GM19025 (cell line): ENCODE results near the gene ACTL8.

ENCODE experiments used
- ATAC-seq: cut with Tn5 transposase; IDR thresholded peaks from one replicate; pipeline ENCODE4 v1.9.1; 2021; ENCODE audit warnings: mild to moderate bottlenecking, low read depth, moderate library complexity; ENCODE audit not compliant: unreplicated experiment

The ACTL8 gene

GRCh38 chr1:17867470-17867869, 112.3 kb downstream of the ACTL8 start:
- no peak for ATAC-seq

GRCh38 chr1:17869815-17870214, 114.7 kb downstream of the ACTL8 start:
- no peak for ATAC-seq

GRCh38 chr1:17870679-17871078, 115.5 kb downstream of the ACTL8 start:
- no peak for ATAC-seq

GRCh38 chr1:17873007-17873675, 118.0 kb downstream of the ACTL8 start:
- ATAC-seq, result no peak

GRCh38 chr1:17874231-17874630, 119.1 kb downstream of the ACTL8 start:
- no peak for ATAC-seq

- ATAC-seq, result no peak
These were observed 119.6 kb downstream of the ACTL8 start for GRCh38 chr1:17874710-17875109.

- ATAC-seq, result no peak
These were observed 120.2 kb downstream of the ACTL8 start for GRCh38 chr1:17875171-17875881.

GRCh38 chr1:17875882-17876280, 120.7 kb downstream of the ACTL8 start:
- no peak for ATAC-seq
